ENCODE data around the gene DLEC1. TPM values are rescaled to one million over a fixed set of nuclear protein-coding genes. Genes with fewer than 3 reads are reported as not detected.
"Not testable (repeated sequence)": the region's sequence is repeated elsewhere in the genome, so short reads cannot be mapped to it uniquely, and the experiment has no call there.

DLEC1 gene
- total RNA-seq, 1 experiment from 2014 or later = 0.02 TPM

DNA sequence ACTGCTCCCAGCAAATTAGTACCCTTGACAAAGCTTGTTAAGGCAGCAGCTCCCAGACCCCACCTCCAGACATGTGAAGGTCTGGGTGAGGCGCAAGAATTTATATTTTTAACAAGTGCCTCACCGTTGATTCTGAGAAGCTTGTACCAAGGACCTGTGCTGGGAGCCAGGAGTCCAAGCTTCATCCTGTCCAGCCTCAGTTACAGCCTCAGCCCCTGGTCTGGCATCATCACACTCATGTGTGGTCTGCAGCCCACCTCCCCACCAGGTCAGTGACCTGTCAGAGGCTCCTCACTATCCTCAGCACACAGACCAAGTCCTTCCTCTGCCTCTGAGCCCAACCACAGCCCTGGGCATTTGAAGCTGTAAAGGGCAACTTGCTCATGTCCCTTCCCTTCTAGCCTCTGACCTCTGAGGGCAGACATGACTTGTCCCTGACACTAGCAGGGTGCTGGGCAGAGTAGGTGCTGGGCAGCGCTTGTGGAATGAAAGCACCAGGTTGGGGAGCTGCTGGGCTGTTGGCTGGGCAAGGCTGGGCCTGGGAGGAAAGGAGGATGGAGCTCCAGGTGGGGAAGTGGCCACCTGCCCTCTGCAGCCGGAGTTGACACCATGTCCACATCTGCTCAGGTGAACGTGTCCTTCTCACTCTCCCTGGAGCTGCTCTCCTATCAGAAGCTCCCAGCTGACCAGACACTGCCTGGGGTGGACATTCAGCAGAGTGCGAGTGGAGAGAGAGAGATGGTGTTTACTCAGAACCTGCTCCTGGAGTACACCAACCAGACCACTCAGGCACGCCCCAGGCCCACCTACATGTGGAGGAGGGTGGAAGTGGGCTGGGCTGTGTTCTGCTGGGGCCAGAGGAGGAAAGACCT lies 81.0 kb downstream of the DLEC1 start:
- DNase-seq (ENCODE audit: low read depth) = no peak

DNA sequence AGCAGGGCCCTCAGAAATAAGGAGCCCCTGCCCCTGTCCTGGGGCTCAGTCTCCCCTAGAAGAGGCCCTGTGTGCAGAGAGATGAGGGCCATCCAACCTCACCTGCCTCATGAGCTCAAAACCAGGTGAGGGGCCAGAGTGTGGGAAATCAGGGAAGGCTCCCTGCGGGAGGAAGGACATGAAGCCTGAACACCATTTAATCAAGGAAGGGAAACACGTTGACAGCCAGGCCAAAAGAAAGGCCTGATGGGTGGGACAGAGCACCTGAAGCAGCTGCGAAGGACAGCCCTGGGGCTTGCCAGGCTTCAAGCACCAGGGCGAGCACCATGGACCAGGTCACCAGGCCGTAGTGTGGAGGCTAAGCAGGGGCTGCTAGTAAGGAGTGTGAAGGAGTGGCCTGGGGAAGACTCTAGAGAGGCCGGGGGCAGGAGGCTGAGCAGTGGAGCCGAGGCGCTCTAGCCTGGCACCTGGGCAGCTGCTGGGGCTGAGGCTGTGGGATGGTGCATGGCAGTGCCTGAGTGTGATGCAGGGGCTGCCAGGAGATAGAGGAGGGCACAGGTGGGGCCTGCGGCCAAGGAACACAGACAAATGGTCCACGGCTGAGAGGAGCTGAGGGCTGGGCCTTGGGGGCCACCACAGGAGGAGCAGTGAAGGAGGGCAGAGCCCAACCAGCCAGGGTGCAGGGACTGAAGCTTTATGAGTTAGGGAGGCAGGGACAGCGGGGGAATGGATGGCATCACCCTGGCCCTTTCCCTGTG lies 81.9 kb downstream of the DLEC1 start:
- no peak for DNase-seq (ENCODE audit: low read depth)

DNA sequence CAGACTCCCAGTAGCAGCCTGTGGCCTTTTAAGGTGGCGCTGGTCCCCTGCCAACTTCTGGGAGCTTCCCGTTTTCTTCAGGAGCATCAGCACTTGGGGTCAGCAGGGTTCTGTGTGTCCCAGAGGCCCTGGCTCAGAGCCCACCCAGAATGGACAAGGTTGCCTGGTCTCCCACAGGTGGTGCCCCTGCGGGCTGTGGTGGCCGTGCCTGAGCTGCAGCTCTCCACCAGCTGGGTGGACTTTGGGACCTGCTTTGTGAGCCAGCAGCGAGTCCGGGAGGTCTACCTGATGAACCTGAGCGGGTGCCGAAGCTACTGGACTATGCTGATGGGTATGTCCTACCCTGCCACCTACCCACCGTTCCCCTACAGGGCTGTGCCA lies 82.4 kb downstream of the DLEC1 start:
- DNase-seq (ENCODE audit: low read depth) = no peak

DNA sequence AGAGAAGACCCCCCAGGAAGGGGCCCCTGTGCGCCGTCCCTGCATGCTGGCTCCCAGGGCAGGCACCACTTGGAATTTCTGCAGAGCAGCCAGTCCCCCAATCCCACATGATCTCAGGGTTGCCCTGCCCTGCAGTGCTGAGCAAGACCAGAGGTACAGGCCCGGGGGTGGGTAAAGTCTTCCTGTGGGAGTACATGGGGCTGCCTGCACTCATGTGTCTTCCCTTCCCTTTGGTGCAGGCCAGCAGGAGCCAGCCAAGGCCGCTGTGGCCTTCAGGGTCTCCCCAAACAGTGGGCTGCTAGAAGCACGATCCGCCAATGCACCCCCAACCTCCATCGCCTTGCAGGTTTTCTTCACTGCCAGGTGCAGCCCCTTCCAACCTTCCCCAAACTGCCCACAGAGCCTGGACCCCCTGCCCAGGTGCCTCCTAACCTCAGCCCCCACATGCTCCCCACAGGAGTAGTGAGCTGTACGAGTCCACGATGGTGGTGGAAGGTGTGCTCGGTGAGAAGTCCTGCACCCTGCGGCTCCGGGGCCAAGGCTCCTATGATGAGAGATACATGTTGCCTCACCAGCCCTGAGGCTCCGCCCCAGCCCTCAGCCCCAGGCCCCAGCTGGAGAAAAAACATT lies 82.9 kb downstream of the DLEC1 start:
- no peak for DNase-seq (ENCODE audit: low read depth)

DNA sequence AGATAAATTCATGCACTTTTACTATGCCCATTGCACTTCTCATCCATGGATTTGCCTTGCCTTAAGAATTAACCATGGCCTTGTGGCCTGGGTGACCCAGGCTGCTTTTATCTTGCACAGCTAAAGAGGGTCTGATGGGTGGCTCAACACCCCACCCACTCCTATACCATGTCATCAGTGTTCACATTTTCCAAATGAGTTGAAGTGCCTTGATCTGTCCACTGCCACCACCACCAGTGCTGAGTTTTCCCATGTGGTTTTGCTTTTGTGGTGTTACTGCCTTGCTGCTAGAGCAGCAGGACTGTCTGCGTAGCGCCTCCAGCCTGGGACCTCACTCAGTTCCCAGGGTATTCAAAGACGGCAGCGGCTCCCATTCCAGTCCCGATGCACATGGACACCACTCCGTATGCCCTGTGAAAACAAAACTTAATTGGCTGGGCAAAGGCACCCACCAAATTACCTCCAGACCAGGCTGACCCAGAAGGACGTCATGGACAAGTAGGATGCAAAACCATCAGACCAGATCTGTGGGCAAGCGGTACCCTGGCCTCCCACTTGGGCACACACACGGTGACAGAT lies 83.8 kb downstream of the DLEC1 start:
- DNase-seq (ENCODE audit: low read depth) = no peak

DNA sequence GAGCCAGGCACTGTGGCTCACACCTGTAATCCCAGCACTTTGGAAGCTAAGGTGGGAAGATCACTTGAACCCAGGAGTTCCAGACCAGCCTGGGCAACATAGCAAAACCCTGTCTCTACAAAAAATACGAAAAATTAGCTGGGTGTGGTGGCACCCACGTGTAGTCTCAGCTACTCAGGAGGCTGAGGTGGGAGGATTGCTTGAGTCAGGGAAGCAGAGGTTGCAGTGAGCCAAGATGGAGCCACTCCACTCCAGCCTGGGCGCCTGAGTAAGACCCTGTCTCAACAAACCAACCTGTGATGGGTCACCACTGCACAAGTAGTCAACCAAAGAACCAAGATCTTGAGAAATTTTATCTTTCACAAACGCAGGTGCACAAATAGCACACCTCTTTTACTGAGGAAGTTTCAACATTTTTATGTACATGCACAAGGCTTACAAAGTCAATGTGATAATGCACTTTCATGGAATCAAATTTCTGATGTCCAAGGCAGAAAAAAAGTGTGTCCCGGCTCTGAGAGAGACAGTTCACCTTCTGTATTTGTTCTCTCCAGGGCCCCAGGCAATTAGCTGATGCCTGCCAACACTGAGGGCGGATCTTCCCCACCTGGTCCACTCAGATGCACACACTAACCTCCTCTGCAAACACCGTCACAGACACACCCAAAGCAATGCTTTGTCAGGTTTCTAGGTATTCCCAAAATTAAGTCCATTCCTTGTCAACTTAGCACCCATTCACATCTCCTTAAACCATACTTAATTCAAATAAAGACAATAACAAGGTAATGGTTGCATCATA lies 85.5 kb downstream of the DLEC1 start:
- no peak for DNase-seq (ENCODE audit: low read depth)

DNA sequence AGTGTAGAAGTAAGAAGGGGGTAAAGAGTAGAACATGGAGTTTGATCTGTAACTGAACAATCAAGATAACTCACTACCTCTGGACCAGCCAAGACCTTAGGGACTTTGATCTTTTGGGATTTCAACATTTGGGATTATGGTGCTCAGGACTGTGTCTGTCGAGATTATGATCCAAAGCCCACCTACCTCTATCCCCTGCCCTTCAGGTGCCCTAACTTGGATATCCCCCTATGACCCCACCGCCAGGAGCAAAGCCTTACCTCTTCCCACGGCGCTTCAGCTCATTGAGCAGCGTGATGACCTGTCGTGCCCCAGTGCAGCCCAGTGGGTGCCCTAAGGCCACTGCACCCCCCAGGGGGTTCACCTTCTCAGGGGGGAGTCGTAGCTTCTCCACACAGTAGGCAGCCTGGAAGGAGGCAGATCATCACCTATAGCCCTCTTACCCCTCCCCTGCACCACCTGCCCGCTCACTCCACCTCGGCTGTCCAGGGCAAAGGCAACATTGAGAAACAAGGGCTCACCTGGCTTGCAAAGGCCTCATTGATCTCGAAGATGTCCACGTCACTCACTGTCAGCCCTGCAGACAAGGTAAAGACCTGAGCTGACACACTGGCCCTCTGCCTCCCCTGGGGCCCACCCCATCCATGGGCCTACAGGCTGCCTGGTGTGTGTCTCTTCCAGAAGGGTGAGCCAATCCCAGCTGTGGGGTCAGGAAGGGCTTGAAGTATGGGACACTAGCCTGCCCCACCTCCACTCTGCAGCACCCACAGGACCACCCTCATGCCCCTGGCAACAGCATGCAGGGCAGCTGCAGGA lies 86.5 kb downstream of the DLEC1 start:
- no peak for DNase-seq (ENCODE audit: low read depth)

DNA sequence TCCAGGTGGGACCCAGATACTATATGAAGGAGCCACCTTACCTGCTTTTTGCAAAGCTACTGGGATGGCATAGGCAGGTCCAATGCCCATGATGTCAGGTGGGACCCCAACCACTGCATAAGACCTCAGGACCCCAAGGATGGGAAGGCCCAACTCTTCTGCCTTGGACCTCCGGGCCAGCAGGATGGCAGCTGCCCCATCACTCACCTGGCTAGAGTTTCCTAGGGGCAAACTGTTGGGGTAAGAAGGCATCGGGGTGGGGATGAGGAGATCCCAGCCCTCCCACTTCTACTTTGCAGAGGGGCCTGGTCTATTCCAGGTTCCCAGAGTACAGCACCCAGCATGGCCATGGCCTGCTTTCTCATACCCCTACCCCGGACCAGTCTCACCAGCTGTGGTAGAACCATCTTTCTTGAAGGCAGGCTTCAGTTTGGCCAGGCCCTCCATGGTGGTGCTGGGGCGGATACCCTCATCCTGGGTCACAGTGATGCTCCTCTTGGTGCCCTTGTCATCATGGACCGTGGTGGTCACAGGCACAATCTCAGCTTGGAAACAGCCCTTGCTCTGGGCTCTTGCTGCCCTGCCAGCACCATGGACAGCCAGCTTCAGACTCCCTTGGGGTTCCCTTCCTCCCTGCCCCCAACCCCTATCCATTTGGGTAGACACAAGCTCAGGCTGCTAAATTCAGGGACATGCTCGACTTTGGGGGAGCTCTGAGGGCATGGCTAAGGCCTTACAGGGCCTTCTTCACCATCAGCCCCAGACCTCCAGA lies 87.3 kb downstream of the DLEC1 start:
- DNase-seq (ENCODE audit: low read depth) = no peak

DNA sequence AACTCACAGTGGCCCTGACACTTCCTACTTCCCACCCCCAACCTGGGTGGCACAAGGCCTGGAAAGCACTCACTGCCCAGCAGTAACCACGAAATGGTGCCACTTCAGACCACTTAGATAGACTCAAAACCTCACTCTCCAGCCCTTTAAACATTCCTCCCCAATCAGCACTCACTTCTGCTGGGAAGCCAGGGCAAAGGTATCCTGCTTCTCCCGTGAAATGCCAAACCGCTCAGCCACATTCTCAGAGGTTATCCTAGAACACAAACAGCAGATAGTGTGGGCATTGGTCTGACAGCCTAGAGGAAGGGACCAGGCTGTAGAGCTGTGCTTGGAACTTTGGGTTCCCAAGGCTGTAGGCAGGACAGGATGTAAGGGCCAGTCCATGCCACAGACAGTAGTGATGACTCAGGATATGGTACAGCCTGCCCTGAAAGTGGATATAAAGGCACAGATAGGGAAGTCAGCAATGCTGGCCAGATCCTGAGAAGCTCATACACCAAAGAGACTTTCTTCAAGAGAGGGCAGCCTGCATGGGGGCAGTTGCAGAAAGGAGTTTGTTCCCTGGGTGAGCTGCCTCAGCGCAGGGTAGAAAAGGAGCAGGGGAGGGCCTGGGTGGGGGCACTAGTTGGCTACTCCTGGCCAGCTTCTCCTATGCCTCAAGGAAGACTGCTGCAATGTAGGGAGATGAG lies 88.7 kb downstream of the DLEC1 start:
- no peak for DNase-seq (ENCODE audit: low read depth)

DNA sequence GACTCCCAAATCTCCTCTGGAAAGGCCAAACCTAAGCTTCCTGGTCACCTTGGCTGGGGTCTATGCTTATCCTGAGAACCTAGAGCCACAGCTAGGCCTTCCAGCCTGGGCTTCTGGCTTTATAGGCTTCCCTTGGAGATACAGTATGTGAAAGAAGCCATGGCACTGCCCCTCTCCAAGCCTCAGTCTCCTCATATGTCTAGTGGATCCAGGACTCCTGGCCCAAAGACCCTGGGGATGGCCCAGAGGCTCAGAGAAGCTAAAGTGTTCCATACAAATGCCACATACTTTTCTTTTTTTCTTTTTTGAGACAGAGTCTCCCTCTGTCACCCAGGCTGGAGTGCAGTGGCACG lies 89.3 kb downstream of the DLEC1 start:
- DNase-seq (ENCODE audit: low read depth) = no peak

DNA sequence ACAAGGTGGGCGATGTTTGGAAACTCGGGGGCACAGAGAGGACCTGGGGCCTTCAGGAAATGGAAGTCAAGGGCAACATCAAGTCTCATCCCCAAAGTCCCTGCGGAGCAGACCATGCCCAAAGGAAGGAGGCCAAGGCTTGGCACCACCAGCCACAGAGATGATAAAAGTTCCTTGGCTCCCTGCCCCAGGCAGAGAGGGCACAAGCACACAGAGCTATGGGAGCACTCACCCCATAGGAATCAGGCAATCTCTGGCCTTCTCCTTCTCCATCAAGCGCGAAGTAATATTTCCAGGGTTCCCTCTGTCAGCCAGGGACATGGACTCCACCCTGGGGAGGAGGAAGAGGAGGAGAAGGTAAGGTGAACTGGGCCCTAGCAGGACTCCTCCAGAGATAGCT lies 90.0 kb downstream of the DLEC1 start:
- no peak for DNase-seq (ENCODE audit: low read depth)

DNA sequence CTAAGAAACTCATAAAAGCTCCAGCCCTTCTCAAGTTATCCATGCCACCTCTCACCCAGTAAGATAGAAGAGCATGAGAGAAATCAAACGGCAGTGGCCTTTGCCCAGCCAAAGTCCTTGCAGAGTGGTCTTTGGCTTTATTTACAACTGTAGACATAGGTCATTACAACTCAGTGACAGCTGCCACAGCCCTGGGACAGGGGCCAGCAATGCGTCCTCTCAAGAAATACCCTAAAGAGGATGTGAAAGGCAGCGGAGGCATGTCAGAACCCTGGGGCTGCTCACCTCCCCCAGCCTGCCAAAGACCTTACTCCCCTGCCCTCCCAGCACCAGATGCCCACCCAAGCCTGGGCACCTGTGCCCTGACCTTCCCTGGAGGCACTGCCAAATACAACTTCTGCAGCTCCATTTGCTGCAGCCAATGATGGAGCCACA lies 91.6 kb downstream of the DLEC1 start:
- no peak for DNase-seq (ENCODE audit: low read depth)

DNA sequence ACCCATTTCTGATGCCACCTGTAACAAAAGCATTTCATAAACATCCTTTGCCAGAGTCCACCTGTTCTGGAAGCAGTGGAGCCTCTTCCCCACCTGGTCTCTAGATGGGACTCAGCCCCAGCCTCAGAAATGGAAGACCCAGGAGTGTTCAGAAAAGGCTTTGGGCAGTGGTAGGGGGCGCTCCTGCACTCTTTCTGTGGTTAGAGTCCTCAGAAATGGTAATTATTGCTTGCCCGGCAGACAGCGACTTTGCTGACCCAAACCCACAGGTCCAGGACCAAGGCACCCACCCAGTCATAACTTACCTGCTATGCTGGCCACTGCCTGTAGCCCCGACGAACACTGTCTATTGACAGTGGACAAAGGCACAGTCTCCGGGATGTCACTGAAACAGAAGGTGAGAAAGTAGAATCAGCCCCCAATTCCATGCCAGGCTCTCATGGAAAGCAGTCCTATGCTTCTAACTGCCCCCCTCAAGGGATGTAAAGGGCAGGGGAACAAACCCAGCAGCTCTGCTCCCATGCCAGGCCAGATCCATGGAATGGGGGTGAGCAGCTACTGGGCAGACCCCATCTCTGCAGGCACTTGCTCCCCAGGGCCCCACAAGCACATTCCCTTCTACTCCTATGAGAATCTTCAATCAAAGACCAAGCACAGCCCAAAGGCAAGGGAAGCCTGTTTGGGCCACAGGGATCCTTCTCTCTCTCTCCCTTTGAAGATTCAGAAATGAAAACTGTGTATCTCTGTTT lies 92.8 kb downstream of the DLEC1 start:
- no peak for DNase-seq (ENCODE audit: low read depth)

DNA sequence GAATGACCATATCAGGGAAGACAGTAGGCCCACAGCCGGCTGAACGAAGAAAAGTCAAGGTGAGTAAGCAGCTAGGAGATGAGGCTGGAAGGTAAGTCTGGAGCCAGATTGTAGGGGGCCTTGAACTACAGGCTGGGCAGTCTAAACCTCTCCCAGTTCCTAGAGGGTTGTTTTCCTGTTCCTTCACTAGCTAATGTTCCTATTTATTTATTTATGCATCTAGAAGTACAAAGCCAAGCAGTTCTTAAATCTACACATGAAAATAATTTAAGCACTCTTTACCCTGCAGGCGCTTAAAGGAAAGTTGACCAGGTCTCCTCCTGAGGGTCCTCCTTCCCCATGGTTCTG lies 94.2 kb downstream of the DLEC1 start:
- DNase-seq (ENCODE audit: low read depth) = no peak

DNA sequence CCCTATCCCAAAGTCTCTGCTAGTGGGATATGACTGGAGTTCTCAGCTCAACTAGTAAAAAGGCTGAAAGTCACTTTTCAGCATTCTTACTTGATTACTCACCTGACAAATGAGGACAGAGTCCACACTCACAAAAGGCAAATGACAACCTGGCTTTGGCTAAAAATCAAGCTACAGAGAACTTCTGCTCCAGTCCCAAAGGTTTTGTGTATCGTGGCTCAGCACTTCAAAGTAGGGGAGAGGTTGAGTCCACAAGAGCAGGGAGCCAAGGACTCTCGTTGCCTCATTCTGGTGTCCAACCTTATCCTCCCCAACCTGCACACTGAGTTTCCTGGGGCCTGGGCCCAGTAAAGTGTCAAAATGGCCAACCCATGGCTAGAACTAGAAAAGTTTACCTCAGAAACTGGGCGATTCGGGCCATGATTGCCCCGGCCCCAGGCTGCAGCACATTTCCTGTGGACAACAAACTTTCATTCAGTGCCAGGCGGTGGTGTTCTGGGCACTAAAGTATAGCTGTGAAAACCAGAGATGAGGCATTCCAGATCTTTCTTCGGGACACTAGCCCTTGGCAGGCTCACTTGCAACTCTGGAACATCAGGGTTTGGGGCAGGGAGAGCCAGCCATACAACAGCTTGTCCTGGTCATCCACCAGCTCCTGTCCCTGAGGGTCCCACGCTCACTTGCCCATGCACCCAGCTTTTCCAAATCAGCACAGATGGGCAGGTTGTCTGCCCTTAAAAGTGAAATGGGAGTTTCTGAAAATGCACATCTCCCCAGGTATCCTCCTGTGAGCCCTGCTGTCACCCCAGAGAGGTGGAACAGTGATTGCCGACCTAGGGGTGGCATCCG lies 94.8 kb downstream of the DLEC1 start:
- peak; percentile 48 for DNase-seq (ENCODE audit: low read depth)

DNA sequence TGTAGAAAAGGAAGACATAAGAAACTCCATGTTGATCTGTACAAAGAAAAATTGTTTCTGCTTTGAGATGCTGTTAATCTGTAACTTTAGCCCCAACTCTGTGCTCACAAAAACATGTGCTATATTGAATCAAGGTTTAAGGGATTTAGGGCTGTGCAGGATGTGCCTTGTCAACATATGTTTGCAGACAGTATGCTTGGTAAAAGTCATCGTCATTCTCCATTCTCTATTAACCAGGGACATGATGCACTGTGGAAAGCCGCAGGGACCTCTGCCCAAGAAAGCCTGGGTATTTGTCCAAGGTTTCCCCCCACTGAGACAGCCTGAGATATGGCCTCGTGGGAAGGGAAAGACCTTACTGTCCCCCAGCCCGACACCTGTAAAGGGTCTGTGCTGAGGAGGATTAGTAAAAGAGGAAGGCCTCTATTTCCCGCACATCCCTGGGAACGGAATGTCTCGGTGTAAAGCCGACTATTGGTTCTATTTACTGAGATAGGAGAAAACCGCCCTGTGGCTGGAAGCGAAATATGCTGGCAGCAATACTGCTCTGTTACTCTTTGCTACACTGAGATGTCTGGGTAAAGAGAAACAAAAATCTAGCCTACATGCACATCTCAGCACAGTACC lies 95.6 kb downstream of the DLEC1 start:
- not testable (repeated sequence) for DNase-seq (ENCODE audit: low read depth)

DNA sequence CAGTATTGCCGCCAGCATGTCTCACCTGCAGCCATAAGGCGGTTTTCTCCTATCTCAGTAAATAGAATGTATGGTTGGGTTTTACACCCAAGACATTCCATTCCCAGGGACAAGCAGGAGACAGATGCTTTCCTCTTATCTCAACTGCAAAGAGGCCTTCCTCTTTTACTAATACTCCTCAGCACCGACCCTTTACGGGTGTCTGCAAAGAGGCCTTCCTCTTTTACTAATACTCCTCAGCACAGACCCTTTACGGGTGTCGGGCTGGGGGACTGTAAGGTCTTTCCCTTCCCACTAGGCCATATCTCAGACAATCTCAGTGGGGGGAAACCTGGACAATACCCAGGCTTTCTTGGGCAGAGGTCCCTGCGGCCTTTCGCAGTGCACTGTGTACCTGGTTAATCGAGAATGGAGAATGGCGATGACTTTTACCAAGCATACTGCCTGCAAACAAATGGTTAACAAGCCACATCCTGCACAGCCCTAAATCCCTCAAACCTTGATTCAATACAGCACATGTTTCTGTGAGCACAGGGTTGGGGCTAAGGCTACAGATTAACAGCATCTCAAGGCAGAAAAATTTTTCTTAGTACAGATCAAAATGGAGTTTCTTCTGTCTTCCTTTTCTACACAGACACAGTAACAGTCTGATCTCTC lies 96.7 kb downstream of the DLEC1 start:
- not testable (repeated sequence) for DNase-seq (ENCODE audit: low read depth)
